Measurements from ENCODE around the gene CYP19A1. TPM values are rescaled to one million over a fixed set of nuclear protein-coding genes. Genes with fewer than 3 reads are reported as not detected.

The CYP19A1 gene
- total and polyA plus RNA-seq, 9 of the 15 experiments (the other 6 are each of a cell fraction or from before 2014, with no cell fraction given), result 0.16 to 0.63 (median 0.47) TPM; not detected in 3

GRCh38 chr15:51224428-51224827 is 114.0 kb downstream of the CYP19A1 start:
- no peaks in the 10 kb centered on the region for H3K79me2 ChIP-seq (ENCODE audit: control insufficient read depth, insufficient read depth, low read length)
- no peak overlapping the region for H3K4me2 ChIP-seq (ENCODE audit: insufficient read depth, low read length)
- ChIA-PET CTCF (ENCODE audit: low intra/inter-chr PET ratio) (no interaction called here), POLR2A (interaction anchor here (1.1 to 1.2 kb wide), 2 partner anchors 18 to 31 kb away, joined by 3 read pairs; no protein-coding TSS in a partner anchor)
- in situ Hi-C loops (cut with MboI), result no loop called here
- no peaks in the 10 kb centered on the region for H3K27me3 ChIP-seq (ENCODE audit: control insufficient read depth in 2 of 2, insufficient read depth in 2 of 2, low read length in 2 of 2)
- no peak overlapping the region for H3K9ac ChIP-seq (ENCODE audit: insufficient read depth in 1 of 2, low read depth in 2 of 2, low read length in 2 of 2)
- intact Hi-C loops (cut with micrococcal nuclease), result loop anchor here (10.0 kb wide), 1 partner anchor 60 kb away; no protein-coding TSS in a partner anchor
- H4K20me1 ChIP-seq (replicated peaks; ENCODE audit: control insufficient read depth, insufficient read depth, low read length), result no peaks in the 10 kb centered on the region
- peaks cover 11 to 31% of the 10 kb centered on the region in 2 experiments for H3K4me1 ChIP-seq (replicated peaks in 1 of 2; ENCODE audit: control insufficient read depth in 2 of 2, insufficient read depth in 2 of 2, low read length in 2 of 2)
- no peaks in the 10 kb centered on the region for H3K9me1 ChIP-seq (ENCODE audit: control insufficient read depth, insufficient read depth, low read length)
- H3K9me3 ChIP-seq (replicated peaks; ENCODE audit: control insufficient read depth, insufficient read depth, low read depth, low read length), result no peaks in the 10 kb centered on the region
- no peak overlapping the region for H3K4me3 ChIP-seq
- no peak for FAIRE-seq
- BruUV-seq (replicated peaks), result no TSS peak
- H2AFZ ChIP-seq (ENCODE audit: low read depth, low read length), result no peak overlapping the region
- H3K27ac ChIP-seq (ENCODE audit: extremely low read depth, low read depth, low read length), result no peak overlapping the region
- no peak for DNase-seq (ENCODE audit: extremely low read depth in 1 of 4, low spot score in 3 of 4)
- no peaks in the 10 kb centered on the region for H3K36me3 ChIP-seq (ENCODE audit: control insufficient read depth, insufficient read depth, low read length)
- no peak for ATAC-seq
- TF ChIP-seq XRCC5 (IDR thresholded peaks at IDR 0.05; ENCODE audit: low read depth, low read length), result no peak
- no peak for TF ChIP-seq PHTF2 (CRISPR knock-in tag; IDR thresholded peaks at IDR 0.05)
- no peak for TF ChIP-seq CREB5 (CRISPR knock-in tag; IDR thresholded peaks at IDR 0.05)
- TF ChIP-seq SP2 (IDR thresholded peaks at IDR 0.05; ENCODE audit: extremely low read depth, low read depth, low read length, poor library complexity, severe bottlenecking), result no peak
- TF ChIP-seq SFPQ (IDR thresholded peaks at IDR 0.05; ENCODE audit: low read depth, low read length), result no peak
- no peak for TF ChIP-seq ARHGAP35 (IDR thresholded peaks at IDR 0.05; ENCODE audit: partially characterized antibody)
- no peak for TF ChIP-seq SNAPC5 (CRISPR knock-in tag; IDR thresholded peaks at IDR 0.05)
- TF ChIP-seq GABPA (tag; conservative IDR thresholded peaks at IDR 0.05; ENCODE audit: low read depth), result no peak
- TF ChIP-seq ZBTB34 (CRISPR knock-in tag; IDR thresholded peaks at IDR 0.05), result no peak
- no peak for TF ChIP-seq HES1 (IDR thresholded peaks at IDR 0.05; ENCODE audit: low read depth)
- no peak for TF ChIP-seq RBM39 (optimal IDR thresholded peaks at IDR 0.05; ENCODE audit: low read depth, low read length)
- TF ChIP-seq TAF9B (IDR thresholded peaks at IDR 0.05; ENCODE audit: partially characterized antibody), result no peak
- TF ChIP-seq HBP1 (CRISPR knock-in tag; IDR thresholded peaks at IDR 0.05), result no peak
- no peak for TF ChIP-seq RAD21 (CRISPR knock-in tag; conservative IDR thresholded peaks at IDR 0.05 in 1 of 2, IDR thresholded peaks at IDR 0.05 in 1 of 2)

Data from K562 (cell line).